ENCODE results near the gene TMPRSS11D. TPM values are rescaled to one million over a fixed set of nuclear protein-coding genes. Genes with fewer than 3 reads are reported as not detected.

The TMPRSS11D gene
- total RNA-seq, 1 donor from 2014 or later = not detected

- H3K9me3 Mint-ChIP-seq (ENCODE audit: unreplicated experiment) = peaks cover 2% of the 10 kb centered on the region
Measured at GRCh38 chr4:67853336-67853735, 30.5 kb downstream of the TMPRSS11D start.

GRCh38 chr4:67820903-67821302, 62.9 kb downstream of the TMPRSS11D start:
- H3K27me3 Mint-ChIP-seq (ENCODE audit: unreplicated experiment) = no peaks in the 10 kb centered on the region
- no peaks in the 10 kb centered on the region for H3K9me3 Mint-ChIP-seq (ENCODE audit: unreplicated experiment)
- H3K27ac Mint-ChIP-seq (ENCODE audit: unreplicated experiment) = no peak overlapping the region
- TF ChIP-seq CTCF (IDR thresholded peaks at IDR 0.05; ENCODE audit: partially characterized antibody, unreplicated experiment) = no peak
- no peaks in the 10 kb centered on the region for H3K36me3 Mint-ChIP-seq (ENCODE audit: unreplicated experiment)
- DNase-seq = no peak
- no peak overlapping the region for H3K4me3 Mint-ChIP-seq (ENCODE audit: unreplicated experiment)
- no peaks in the 10 kb centered on the region for H3K4me1 Mint-ChIP-seq (ENCODE audit: low read depth, unreplicated experiment)

More at GRCh38 chr4:67853336-67853735, 30.5 kb downstream of the TMPRSS11D start:
- H3K27ac Mint-ChIP-seq (ENCODE audit: unreplicated experiment) = no peak overlapping the region
- no peaks in the 10 kb centered on the region for H3K27me3 Mint-ChIP-seq (ENCODE audit: unreplicated experiment)
- H3K36me3 Mint-ChIP-seq (ENCODE audit: unreplicated experiment) = no peaks in the 10 kb centered on the region
- no peak overlapping the region for H3K4me3 Mint-ChIP-seq (ENCODE audit: unreplicated experiment)
- no peak for DNase-seq
- no peaks in the 10 kb centered on the region for H3K4me1 Mint-ChIP-seq (ENCODE audit: low read depth, unreplicated experiment)
- TF ChIP-seq CTCF (IDR thresholded peaks at IDR 0.05; ENCODE audit: partially characterized antibody, unreplicated experiment) = no peak

- peaks cover 1% of the 10 kb centered on the region for H3K9me3 Mint-ChIP-seq (ENCODE audit: unreplicated experiment)
- no peaks in the 10 kb centered on the region for H3K36me3 Mint-ChIP-seq (ENCODE audit: unreplicated experiment)
- H3K27ac Mint-ChIP-seq (ENCODE audit: unreplicated experiment) = no peak overlapping the region
- peaks cover 5% of the 10 kb centered on the region for H3K27me3 Mint-ChIP-seq (ENCODE audit: unreplicated experiment)
- no peak overlapping the region for H3K4me3 Mint-ChIP-seq (ENCODE audit: unreplicated experiment)
- no peak for DNase-seq
- no peak for TF ChIP-seq CTCF (IDR thresholded peaks at IDR 0.05; ENCODE audit: partially characterized antibody, unreplicated experiment)
- peaks cover 2% of the 10 kb centered on the region for H3K4me1 Mint-ChIP-seq (ENCODE audit: low read depth, unreplicated experiment)
Measured at GRCh38 chr4:67810011-67810410, 73.8 kb downstream of the TMPRSS11D start.

GRCh38 chr4:67809502-67809901, 74.3 kb downstream of the TMPRSS11D start:
- Mint-ChIP-seq H3K4me3 (ENCODE audit: unreplicated experiment) (no peak overlapping the region), H3K27me3 (ENCODE audit: unreplicated experiment) (peaks cover 5% of the 10 kb centered on the region), H3K4me1 (ENCODE audit: low read depth, unreplicated experiment) (peaks cover 2% of the 10 kb centered on the region), H3K36me3 (ENCODE audit: unreplicated experiment) (no peaks in the 10 kb centered on the region), H3K27ac (ENCODE audit: unreplicated experiment) (no peak overlapping the region), H3K9me3 (ENCODE audit: unreplicated experiment) (peaks cover 1% of the 10 kb centered on the region)
- TF ChIP-seq CTCF (IDR thresholded peaks at IDR 0.05; ENCODE audit: partially characterized antibody, unreplicated experiment) = no peak
- peak; percentile 31 for DNase-seq

- Mint-ChIP-seq H3K27ac (ENCODE audit: unreplicated experiment) (no peak overlapping the region), H3K9me3 (ENCODE audit: unreplicated experiment) (no peaks in the 10 kb centered on the region), H3K4me3 (ENCODE audit: unreplicated experiment) (no peak overlapping the region), H3K36me3 (ENCODE audit: unreplicated experiment) (no peaks in the 10 kb centered on the region), H3K4me1 (ENCODE audit: low read depth, unreplicated experiment) (no peaks in the 10 kb centered on the region), H3K27me3 (ENCODE audit: unreplicated experiment) (no peaks in the 10 kb centered on the region)
- DNase-seq = no peak
- TF ChIP-seq CTCF (IDR thresholded peaks at IDR 0.05; ENCODE audit: partially characterized antibody, unreplicated experiment) = no peak
Measured at GRCh38 chr4:67796810-67797209, 87.0 kb downstream of the TMPRSS11D start.

All from glutamatergic neuron (in vitro differentiated cells).